Heart right ventricle (tissue), 16 donors: ENCODE results near the gene PCBP3. TPM values are rescaled to one million over a fixed set of nuclear protein-coding genes. Genes with fewer than 3 reads are reported as not detected.

Experiments
- ATAC-seq, 8 donors: fragments of 200-7000 bp; cut with Tn5 transposase; one replicate each; pipeline ENCODE4 v1.9.1; 2020; ENCODE audit warnings: mild to moderate bottlenecking in 8 of 8, moderate library complexity in 8 of 8, moderate number of reproducible peaks in 1 of 8
- DNase-seq, 2 donors: peaks; one replicate each; pipeline ENCODE4 v3.0.0-alpha.2; 2020
- H3K27ac ChIP-seq, 10 donors: fragments of 200-600 bp; sonication (generic) in 2 of 10; one replicate each; pipeline versions ENCODE4 v1.5.0 to v1.8.0; 2020 to 2022; ENCODE audit warnings: mild to moderate bottlenecking in 3 of 10
- H3K27me3 ChIP-seq, 7 donors: fragments of 200-600 bp; one replicate each; pipeline ENCODE4 v1.8.0; 2021 to 2022; ENCODE audit warnings: mild to moderate bottlenecking in 2 of 7
- H3K36me3 ChIP-seq, 9 donors: fragments of 200-600 bp; sonication (generic) in 1 of 9; one replicate each; pipeline versions ENCODE4 v1.5.0 to v1.8.0; 2020 to 2022; ENCODE audit warnings: mild to moderate bottlenecking in 2 of 9
- H3K4me1 ChIP-seq, 9 donors: fragments of 200-600 bp; sonication (generic) in 1 of 9; one replicate each; pipeline versions ENCODE4 v1.5.0 to v1.8.0; 2020 to 2022; ENCODE audit warnings: mild to moderate bottlenecking in 4 of 9
- H3K4me3 ChIP-seq, 10 donors: fragments of 200-600 bp; sonication (generic) in 2 of 10; one replicate each; pipeline versions ENCODE4 v1.5.0 to v1.8.0; 2020 to 2022; ENCODE audit warnings: mild to moderate bottlenecking in 7 of 10, moderate library complexity in 2 of 10
- H3K9me3 ChIP-seq, 11 donors: fragments of 200-600 bp in 10 of 11; sonication (generic) in 2 of 11; one replicate each; pipeline versions ENCODE4 v1.5.0 to v1.8.0; 2013 to 2022; ENCODE audit warnings: mild to moderate bottlenecking in 2 of 11, control low read depth in 1 of 11, moderate library complexity in 1 of 11
- WGBS, 2 donors: extraction: QIAGEN DNeasy Blood & Tissue Kit; methylation state at CpG; one replicate each; pipeline ENCODE4 v1.1.7; 2013; ENCODE audit warnings: inconsistent platforms in 1 of 2; 5-methylcytosine and 5-hydroxymethylcytosine counted together
- intact Hi-C, 10 donors: fragments of 100-400 bp; cut with DNase I; formaldehyde crosslinking; loops; one replicate each; pipeline versions ENCODE4 v1.11.1 to v1.14.2; 2022
- polyA plus RNA-seq, 2 donors: library from polyadenylated mRNA; stranded (reverse); fragments of 200-250 nt; gene quantifications; one replicate each; pipeline ENCODE4 v1.2.3, GENCODE V29; 2013
- total RNA-seq, 10 donors: library from RNA; stranded (reverse); fragmentation: NEBNext Ultra II Directional in 3 of 10; extraction: Animal tissue kit (Norgen Biotek cat#: 25700) in 3 of 10; gene quantifications; one replicate each; pipeline versions ENCODE4 v1.2.1 to v1.2.4, GENCODE V29; 2021 to 2023
- TF ChIP-seq, protein P1 (sequence below), 9 donors: fragments of 200-600 bp; sonication (generic) in 2 of 9; IDR thresholded peaks; one replicate each; pipeline versions ENCODE4 v1.5.0 to v1.8.0; 2021 to 2022; ENCODE audit warnings: antibody characterized with exemption in 9 of 9, mild to moderate bottlenecking in 5 of 9, moderate library complexity in 1 of 9
- donor health status: Arrhythmogenic right ventricular cardiomyopathy.
- donor health status: ischemic (EF 13 %, LVEDD 7.1; RV severe dilation, severe dysfunction).
- donor health status: healthy with polysubstance abuse.
- donor health status: DM: no; HTN: yes; CAD: no.
- donor health status: DM: no; HTN: no; CAD: no.
- donor health status: ischemic (EF 25% LVEDD 6.9; RV normal size, moderate dysfunction).
- donor health status: ischemic (EF 25% LVEDD 5.7; RV mildly dilated, moderate dysfunction).
- donor health status: healthy.
- donor health status: DM: yes; HTN: yes; CAD: no.
- donor health status: Ischemic cardiomyopathy.
- donor health status: ischemic (EF 35%, LVEDD 5.7; RV mildly dilated, moderate dysfunction).
- donor health status: nonischemic (EF 11% LVEDD 7.7; RV severe dilation, severe dysfunction).
- donor health status: DM: yes; HTN: yes; CAD: no.
- donor health status: PGD.
- donor health status: ischemic (EF 29% LVEDD 5.4; RV normal size, mild dysfunction).
- donor health status: nonischemic (EF 23%, LVEDD 6.1; RV moderate dilation, normal function).

PCBP3 gene
- total and polyA plus RNA-seq, 12 donors: 0.25 to 11.3 (median 1.2) TPM

DNA sequence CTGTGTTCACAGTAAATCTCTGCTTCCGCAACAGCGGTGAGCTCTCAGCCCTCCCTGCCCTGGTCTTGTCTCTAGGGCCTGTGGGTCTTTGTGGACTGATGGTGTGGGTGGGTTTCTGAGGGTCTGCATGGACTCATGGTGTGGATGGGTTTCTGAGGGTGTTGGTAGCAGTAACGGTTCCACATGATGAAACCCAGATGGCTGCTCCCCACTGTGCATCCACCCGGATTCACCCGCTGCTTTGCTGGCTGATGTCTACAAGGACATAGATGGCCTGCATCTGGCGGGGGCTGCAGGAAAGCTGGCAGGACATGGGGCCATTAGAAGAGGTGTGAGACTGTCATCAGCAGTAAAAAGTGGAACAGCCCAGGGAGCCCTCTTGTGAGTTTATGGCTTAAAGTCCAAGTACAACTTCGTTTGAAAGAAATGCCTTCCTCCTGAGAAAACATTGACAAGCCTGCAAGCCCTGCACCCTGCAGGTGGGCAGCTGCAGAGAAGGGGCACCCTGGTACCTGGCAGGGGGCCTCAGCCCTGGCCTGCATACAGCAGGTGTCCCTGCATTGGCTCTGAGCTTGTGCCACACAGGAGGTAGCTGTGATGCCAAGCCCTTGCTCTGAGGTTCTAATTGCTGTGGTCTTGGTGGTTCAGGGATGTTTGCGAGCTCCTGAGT lies 181.2 kb downstream of the PCBP3 start:
- no peak overlapping the region for H3K27ac ChIP-seq
- TF ChIP-seq, protein P1, sequence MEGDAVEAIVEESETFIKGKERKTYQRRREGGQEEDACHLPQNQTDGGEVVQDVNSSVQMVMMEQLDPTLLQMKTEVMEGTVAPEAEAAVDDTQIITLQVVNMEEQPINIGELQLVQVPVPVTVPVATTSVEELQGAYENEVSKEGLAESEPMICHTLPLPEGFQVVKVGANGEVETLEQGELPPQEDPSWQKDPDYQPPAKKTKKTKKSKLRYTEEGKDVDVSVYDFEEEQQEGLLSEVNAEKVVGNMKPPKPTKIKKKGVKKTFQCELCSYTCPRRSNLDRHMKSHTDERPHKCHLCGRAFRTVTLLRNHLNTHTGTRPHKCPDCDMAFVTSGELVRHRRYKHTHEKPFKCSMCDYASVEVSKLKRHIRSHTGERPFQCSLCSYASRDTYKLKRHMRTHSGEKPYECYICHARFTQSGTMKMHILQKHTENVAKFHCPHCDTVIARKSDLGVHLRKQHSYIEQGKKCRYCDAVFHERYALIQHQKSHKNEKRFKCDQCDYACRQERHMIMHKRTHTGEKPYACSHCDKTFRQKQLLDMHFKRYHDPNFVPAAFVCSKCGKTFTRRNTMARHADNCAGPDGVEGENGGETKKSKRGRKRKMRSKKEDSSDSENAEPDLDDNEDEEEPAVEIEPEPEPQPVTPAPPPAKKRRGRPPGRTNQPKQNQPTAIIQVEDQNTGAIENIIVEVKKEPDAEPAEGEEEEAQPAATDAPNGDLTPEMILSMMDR (IDR thresholded peaks at IDR 0.05): no peak
- peaks cover 0 to 12% (median 0%) of the 10 kb centered on the region in 9 donors for H3K4me1 ChIP-seq
- WGBS, 2 donors: 75 to 83% methylated on average over 8 of the region's 8 CpGs
- no peaks in the 10 kb centered on the region for H3K36me3 ChIP-seq
- H3K4me3 ChIP-seq: no peak overlapping the region
- H3K27me3 ChIP-seq: peaks cover 0 to 29% (median 0%) of the 10 kb centered on the region in 7 donors
- ATAC-seq: no peak
- no peak for DNase-seq
- no peaks in the 10 kb centered on the region for H3K9me3 ChIP-seq
- intact Hi-C loops: loop anchor here in 6 of 10 donors (5.0 to 10.0 kb wide), 6 partner anchors 100 to 932 kb away; partner anchors contain the start of gene SLX9 (in 1 of the 6)

DNA sequence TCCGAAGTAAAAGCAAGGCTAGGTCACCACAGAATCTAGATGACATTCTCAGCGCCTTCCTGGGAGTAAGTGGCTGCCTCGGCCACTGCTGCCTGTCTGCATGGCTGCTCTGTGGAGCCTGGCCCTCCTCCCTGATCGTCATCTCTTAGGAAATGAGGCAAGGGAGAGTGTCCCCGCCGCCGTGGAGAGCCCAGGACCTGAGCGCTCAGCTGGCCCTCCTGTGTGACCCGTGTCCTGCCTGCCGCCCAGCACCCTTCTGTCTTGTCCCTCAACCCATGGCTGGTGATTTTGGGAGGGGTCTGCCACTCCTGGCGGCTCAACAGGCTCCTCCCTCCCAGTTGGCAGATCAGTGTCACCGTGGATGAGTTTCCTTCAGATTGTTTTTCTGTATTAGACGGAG lies 181.7 kb downstream of the PCBP3 start:
- Histone ChIP-seq H3K4me3 (no peak overlapping the region), H3K9me3 (no peaks in the 10 kb centered on the region), H3K4me1 (peaks cover 0 to 11% (median 0%) of the 10 kb centered on the region in 9 donors), H3K27ac (no peak overlapping the region), H3K36me3 (no peaks in the 10 kb centered on the region), H3K27me3 (peaks cover 0 to 29% (median 0%) of the 10 kb centered on the region in 7 donors)
- no peak for ATAC-seq
- no peak for DNase-seq
- TF ChIP-seq, protein P1 (IDR thresholded peaks at IDR 0.05): no peak
- intact Hi-C loops: loop anchor here in 3 of 10 donors (10.0 kb wide), 2 partner anchors 100 to 880 kb away; partner anchors contain the start of gene SLX9 (in 1 of the 3)
- 59 to 65% methylated on average over 13 of the region's 13 CpGs for WGBS, 2 donors

DNA sequence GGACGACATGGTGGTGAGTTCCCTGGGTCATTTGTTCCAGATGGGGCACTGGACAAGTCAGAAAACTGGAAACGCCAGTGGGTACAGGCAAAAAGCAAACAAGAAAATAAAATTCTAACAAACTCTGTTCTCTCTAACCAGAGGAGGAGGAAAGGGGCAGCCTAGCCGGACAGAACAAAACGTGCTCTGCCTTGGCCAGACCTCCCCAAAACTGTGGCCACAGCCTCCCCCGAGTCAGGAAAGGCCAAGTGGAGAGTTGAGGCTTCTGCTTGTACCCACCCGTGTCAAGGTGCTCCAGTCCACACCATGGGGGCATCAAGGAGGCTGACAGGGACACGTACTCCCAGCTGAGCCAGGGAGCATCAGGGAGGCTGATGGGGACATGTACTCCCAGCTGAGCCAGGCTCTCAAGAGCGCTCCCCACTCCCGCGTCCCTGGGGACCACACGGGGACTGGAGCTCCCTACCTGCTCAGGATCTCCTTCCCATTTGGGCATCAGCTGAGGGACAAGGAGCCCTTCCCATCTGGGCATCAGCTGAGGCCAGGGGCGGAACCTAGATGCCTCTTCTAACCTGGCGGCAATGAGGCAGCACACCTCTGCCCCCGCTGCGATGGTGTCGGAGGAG lies 183.3 kb downstream of the PCBP3 start:
- 84 to 87% methylated on average over 16 of the region's 16 CpGs for WGBS, 2 donors
- TF ChIP-seq, protein P1 (IDR thresholded peaks at IDR 0.05): no peak
- ATAC-seq (no peak), DNase-seq (no peak)
- Histone ChIP-seq H3K4me3 (no peak overlapping the region), H3K27ac (no peak overlapping the region), H3K36me3 (no peaks in the 10 kb centered on the region), H3K4me1 (peaks cover 0 to 2% (median 0%) of the 10 kb centered on the region in 9 donors), H3K27me3 (peaks cover 0 to 17% (median 0%) of the 10 kb centered on the region in 7 donors), H3K9me3 (peaks cover 0 to under 1% (median 0%) of the 10 kb centered on the region in 11 donors)
- intact Hi-C loops: loop anchor here in 3 of 10 donors (10.0 kb wide), 2 partner anchors 98 to 882 kb away; partner anchors contain the start of gene SLX9 (in 1 of the 3)

DNA sequence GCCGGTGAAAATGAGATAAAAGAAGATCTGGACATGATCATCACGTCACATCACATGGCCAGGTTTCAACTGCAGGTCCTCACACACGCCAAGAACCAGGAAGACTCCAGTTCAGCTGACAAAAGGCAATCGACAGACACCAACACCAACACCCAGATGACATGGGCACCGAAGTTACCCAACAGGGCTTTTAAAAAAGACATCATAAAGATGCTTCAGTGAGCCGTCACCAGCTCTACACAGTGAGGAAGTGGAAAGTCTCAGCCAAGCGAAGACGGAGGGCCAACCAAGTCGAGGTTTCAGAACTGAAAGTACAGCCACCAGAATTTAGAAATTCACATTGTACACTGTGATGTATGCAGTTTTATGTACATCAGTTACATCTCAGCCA lies 183.8 kb downstream of the PCBP3 start:
- TF ChIP-seq, protein P1 (IDR thresholded peaks at IDR 0.05): no peak
- Histone ChIP-seq H3K27me3 (peaks cover 0 to 16% (median 0%) of the 10 kb centered on the region in 7 donors), H3K4me3 (no peak overlapping the region), H3K9me3 (peaks cover 0 to 4% (median 0%) of the 10 kb centered on the region in 11 donors), H3K27ac (no peak overlapping the region), H3K4me1 (peaks cover 0 to 3% (median 0%) of the 10 kb centered on the region in 9 donors), H3K36me3 (no peaks in the 10 kb centered on the region)
- DNase-seq (no peak), ATAC-seq (no peak)
- intact Hi-C loops: loop anchor here in 3 of 10 donors (10.0 kb wide), 2 partner anchors 98 to 882 kb away; partner anchors contain the start of gene SLX9 (in 1 of the 3)
- WGBS, 2 donors: 70 to 76% methylated on average over 9 of the region's 9 CpGs
